SIG-M5 (cell line): ENCODE measurements around the gene ABCG1.

Source experiments
- DNase-seq: peaks from one replicate; lab custom pipeline; 2025; lab: John Stamatoyannopoulos, UW

The ABCG1 gene

GRCh38 chr21:42251654-42252324 lies 32.8 kb downstream of the ABCG1 start:
- no peak for DNase-seq

GRCh38 chr21:42252325-42252654 lies 33.4 kb downstream of the ABCG1 start:
- DNase-seq, result no peak

GRCh38 chr21:42252778-42253340 lies 33.9 kb downstream of the ABCG1 start:
- DNase-seq, result no peak

GRCh38 chr21:42253466-42253865 lies 34.5 kb downstream of the ABCG1 start:
- DNase-seq, result no peak

GRCh38 chr21:42254083-42254482 lies 35.1 kb downstream of the ABCG1 start:
- DNase-seq, result no peak

GRCh38 chr21:42254651-42255601 lies 36.0 kb downstream of the ABCG1 start:
- no peak for DNase-seq

- DNase-seq, result no peak
Observed at GRCh38 chr21:42255825-42256224, 36.9 kb downstream of the ABCG1 start.

GRCh38 chr21:42256316-42256715 lies 37.4 kb downstream of the ABCG1 start:
- DNase-seq, result no peak

- no peak for DNase-seq
Observed at GRCh38 chr21:42257091-42257765, 38.3 kb downstream of the ABCG1 start.

- no peak for DNase-seq
Observed at GRCh38 chr21:42258150-42258884, 39.4 kb downstream of the ABCG1 start.

- no peak for DNase-seq
Observed at GRCh38 chr21:42258885-42259407, 40.0 kb downstream of the ABCG1 start.

- no peak for DNase-seq
Observed at GRCh38 chr21:42260121-42260520, 41.2 kb downstream of the ABCG1 start.

- DNase-seq, result no peak
Observed at GRCh38 chr21:42261829-42262200, 42.9 kb downstream of the ABCG1 start.

- DNase-seq, result no peak
Observed at GRCh38 chr21:42262831-42263231, 43.9 kb downstream of the ABCG1 start.

GRCh38 chr21:42263591-42264131 lies 44.7 kb downstream of the ABCG1 start:
- DNase-seq, result no peak

- no peak for DNase-seq
Observed at GRCh38 chr21:42264245-42265195, 45.6 kb downstream of the ABCG1 start.

GRCh38 chr21:42265231-42265812 lies 46.4 kb downstream of the ABCG1 start:
- DNase-seq, result no peak

GRCh38 chr21:42266971-42267556 lies 48.1 kb downstream of the ABCG1 start:
- DNase-seq, result no peak

- no peak for DNase-seq
Observed at GRCh38 chr21:42269386-42269785, 50.4 kb downstream of the ABCG1 start.
